K562 (cell line): ENCODE results near the gene SLC30A10. TPM values are rescaled to one million over a fixed set of nuclear protein-coding genes. Genes with fewer than 3 reads are reported as not detected.
A peak's percentile ranks its signal among the peaks of the same experiment; 100 is the strongest.

Experiments
- ATF2 ChIP-seq: sonication (generic); formaldehyde crosslinking; IDR thresholded peaks from 2 replicates; pipeline ENCODE4 v1.8.1; 2022; ENCODE audit warnings: missing genetic modification reagents
- KDM5B ChIP-seq: fragments of 200-600 bp; sonication (generic); IDR thresholded peaks from 2 replicates; pipeline ENCODE4 v1.6.1; 2012; ENCODE audit warnings: low read depth, mild to moderate bottlenecking, moderate library complexity, low read length, control low read depth, inconsistent platforms; ENCODE audit not compliant: insufficient replicate concordance
- MED1 ChIP-seq: sonication (generic); formaldehyde crosslinking; IDR thresholded peaks from 2 replicates; pipeline ENCODE4 v1.8.1; 2023; ENCODE audit warnings: missing genetic modification reagents, borderline replicate concordance
- MNT ChIP-seq, 2 experiments: fragments of 450-650 bp; conservative IDR thresholded peaks; 2 replicates each; pipeline ENCODE4 v1.6.1; 2017; ENCODE audit warnings: mild to moderate bottlenecking in 2 of 2, moderate library complexity in 2 of 2
- TOE1 ChIP-seq, 2 experiments: fragments of 450-650 bp in 1 of 2; sonication (generic) in 1 of 2; formaldehyde crosslinking in 1 of 2; IDR thresholded peaks; 2 replicates each; pipeline versions ENCODE4 v1.7.1 to v1.8.0; 2016 to 2022; ENCODE audit warnings: borderline replicate concordance in 2 of 2, mild to moderate bottlenecking in 2 of 2, antibody characterized with exemption in 1 of 2, inconsistent platforms in 1 of 2, low read depth in 1 of 2, missing genetic modification reagents in 1 of 2, moderate library complexity in 1 of 2
- TRIM28 ChIP-seq: fragments of 450-650 bp; IDR thresholded peaks from 2 replicates; pipeline ENCODE4 v1.6.1; 2017
- polyA plus RNA-seq, 8 experiments: library from polyadenylated mRNA; depleted of rRNA in 4 of 8; stranded (reverse) in 5 of 8; unstranded in 3 of 8; fragments of >200 nt; fragmentation: Nextera tagmentation in 2 of 8; fragmentation: Illumina TruSeq in 1 of 8; extraction: Ambion mirVana in 2 of 8; extraction: Trizol in 1 of 8; gene quantifications; 2 replicates each; pipeline versions ENCODE4 v1.2.1 to v1.2.3, GENCODE V29; 2011 to 2014; ENCODE audit warnings: inconsistent platforms in 1 of 8, missing spikeins in 1 of 8
- total RNA-seq, 7 experiments: library from RNA; depleted of rRNA in 6 of 7; stranded (reverse); fragments of >200 nt in 6 of 7; fragmentation: Illumina TruSeq in 2 of 7; extraction: Trizol in 2 of 7; gene quantifications; 2 replicates each; pipeline versions ENCODE4 v1.2.1 to v1.2.3, GENCODE V29; 2011 to 2021; ENCODE audit warnings: low replicate concordance in 1 of 7
- TF ChIP-seq, protein P1 (sequence below): fragments of 450-650 bp; IDR thresholded peaks from 2 replicates; pipeline ENCODE4 v1.6.1; 2016; ENCODE audit warnings: mild to moderate bottlenecking, moderate library complexity
- TF ChIP-seq, protein P2 (sequence below): sonication (generic); formaldehyde crosslinking; IDR thresholded peaks from 2 replicates; pipeline ENCODE4 v1.9.0; 2022; ENCODE audit warnings: mild to moderate bottlenecking, missing genetic modification reagents

SLC30A10 gene
- total and polyA plus RNA-seq, 9 of the 15 experiments (the other 6 are each of a cell fraction or from before 2014, with no cell fraction given) = 2.6 to 11.3 (median 7.1) TPM

- TF ChIP-seq KDM5B (no peak), TOE1 (IDR thresholded peaks at IDR 0.05; ENCODE audit: borderline replicate concordance) (peak; percentile 59; the same call in 1 of the 2 replicates), TOE1 (CRISPR knock-in tag; IDR thresholded peaks at IDR 0.05; ENCODE audit: borderline replicate concordance, low read depth) (no peak), MED1 (no peak), TRIM28 (peak; percentile 49), MNT (conservative IDR thresholded peaks at IDR 0.05) (peak; percentile 74 to 84), ATF2 (CRISPR knock-in tag) (no peak)
- TF ChIP-seq, protein P1, sequence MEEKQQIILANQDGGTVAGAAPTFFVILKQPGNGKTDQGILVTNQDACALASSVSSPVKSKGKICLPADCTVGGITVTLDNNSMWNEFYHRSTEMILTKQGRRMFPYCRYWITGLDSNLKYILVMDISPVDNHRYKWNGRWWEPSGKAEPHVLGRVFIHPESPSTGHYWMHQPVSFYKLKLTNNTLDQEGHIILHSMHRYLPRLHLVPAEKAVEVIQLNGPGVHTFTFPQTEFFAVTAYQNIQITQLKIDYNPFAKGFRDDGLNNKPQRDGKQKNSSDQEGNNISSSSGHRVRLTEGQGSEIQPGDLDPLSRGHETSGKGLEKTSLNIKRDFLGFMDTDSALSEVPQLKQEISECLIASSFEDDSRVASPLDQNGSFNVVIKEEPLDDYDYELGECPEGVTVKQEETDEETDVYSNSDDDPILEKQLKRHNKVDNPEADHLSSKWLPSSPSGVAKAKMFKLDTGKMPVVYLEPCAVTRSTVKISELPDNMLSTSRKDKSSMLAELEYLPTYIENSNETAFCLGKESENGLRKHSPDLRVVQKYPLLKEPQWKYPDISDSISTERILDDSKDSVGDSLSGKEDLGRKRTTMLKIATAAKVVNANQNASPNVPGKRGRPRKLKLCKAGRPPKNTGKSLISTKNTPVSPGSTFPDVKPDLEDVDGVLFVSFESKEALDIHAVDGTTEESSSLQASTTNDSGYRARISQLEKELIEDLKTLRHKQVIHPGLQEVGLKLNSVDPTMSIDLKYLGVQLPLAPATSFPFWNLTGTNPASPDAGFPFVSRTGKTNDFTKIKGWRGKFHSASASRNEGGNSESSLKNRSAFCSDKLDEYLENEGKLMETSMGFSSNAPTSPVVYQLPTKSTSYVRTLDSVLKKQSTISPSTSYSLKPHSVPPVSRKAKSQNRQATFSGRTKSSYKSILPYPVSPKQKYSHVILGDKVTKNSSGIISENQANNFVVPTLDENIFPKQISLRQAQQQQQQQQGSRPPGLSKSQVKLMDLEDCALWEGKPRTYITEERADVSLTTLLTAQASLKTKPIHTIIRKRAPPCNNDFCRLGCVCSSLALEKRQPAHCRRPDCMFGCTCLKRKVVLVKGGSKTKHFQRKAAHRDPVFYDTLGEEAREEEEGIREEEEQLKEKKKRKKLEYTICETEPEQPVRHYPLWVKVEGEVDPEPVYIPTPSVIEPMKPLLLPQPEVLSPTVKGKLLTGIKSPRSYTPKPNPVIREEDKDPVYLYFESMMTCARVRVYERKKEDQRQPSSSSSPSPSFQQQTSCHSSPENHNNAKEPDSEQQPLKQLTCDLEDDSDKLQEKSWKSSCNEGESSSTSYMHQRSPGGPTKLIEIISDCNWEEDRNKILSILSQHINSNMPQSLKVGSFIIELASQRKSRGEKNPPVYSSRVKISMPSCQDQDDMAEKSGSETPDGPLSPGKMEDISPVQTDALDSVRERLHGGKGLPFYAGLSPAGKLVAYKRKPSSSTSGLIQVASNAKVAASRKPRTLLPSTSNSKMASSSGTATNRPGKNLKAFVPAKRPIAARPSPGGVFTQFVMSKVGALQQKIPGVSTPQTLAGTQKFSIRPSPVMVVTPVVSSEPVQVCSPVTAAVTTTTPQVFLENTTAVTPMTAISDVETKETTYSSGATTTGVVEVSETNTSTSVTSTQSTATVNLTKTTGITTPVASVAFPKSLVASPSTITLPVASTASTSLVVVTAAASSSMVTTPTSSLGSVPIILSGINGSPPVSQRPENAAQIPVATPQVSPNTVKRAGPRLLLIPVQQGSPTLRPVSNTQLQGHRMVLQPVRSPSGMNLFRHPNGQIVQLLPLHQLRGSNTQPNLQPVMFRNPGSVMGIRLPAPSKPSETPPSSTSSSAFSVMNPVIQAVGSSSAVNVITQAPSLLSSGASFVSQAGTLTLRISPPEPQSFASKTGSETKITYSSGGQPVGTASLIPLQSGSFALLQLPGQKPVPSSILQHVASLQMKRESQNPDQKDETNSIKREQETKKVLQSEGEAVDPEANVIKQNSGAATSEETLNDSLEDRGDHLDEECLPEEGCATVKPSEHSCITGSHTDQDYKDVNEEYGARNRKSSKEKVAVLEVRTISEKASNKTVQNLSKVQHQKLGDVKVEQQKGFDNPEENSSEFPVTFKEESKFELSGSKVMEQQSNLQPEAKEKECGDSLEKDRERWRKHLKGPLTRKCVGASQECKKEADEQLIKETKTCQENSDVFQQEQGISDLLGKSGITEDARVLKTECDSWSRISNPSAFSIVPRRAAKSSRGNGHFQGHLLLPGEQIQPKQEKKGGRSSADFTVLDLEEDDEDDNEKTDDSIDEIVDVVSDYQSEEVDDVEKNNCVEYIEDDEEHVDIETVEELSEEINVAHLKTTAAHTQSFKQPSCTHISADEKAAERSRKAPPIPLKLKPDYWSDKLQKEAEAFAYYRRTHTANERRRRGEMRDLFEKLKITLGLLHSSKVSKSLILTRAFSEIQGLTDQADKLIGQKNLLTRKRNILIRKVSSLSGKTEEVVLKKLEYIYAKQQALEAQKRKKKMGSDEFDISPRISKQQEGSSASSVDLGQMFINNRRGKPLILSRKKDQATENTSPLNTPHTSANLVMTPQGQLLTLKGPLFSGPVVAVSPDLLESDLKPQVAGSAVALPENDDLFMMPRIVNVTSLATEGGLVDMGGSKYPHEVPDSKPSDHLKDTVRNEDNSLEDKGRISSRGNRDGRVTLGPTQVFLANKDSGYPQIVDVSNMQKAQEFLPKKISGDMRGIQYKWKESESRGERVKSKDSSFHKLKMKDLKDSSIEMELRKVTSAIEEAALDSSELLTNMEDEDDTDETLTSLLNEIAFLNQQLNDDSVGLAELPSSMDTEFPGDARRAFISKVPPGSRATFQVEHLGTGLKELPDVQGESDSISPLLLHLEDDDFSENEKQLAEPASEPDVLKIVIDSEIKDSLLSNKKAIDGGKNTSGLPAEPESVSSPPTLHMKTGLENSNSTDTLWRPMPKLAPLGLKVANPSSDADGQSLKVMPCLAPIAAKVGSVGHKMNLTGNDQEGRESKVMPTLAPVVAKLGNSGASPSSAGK = peak; percentile 50; the same call in 1 of the 2 replicates
- TF ChIP-seq, protein P2, sequence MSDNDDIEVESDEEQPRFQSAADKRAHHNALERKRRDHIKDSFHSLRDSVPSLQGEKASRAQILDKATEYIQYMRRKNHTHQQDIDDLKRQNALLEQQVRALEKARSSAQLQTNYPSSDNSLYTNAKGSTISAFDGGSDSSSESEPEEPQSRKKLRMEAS = peak; percentile 62; the same call in 1 of the 2 replicates
These were observed 21.2 kb downstream of the SLC30A10 start (continued) for GRCh38 chr1:219906924-219907771.
